Measurements from ENCODE around the gene HPF1. TPM values are rescaled to one million over a fixed set of nuclear protein-coding genes. Genes with fewer than 3 reads are reported as not detected.

HPF1 gene
- total RNA-seq, 2 donors from 2014 or later, result 8.4 to 10.2 TPM

Other genes starting within 250 kb of the HPF1 start
- gene NEK1, start 145.4 kb downstream of the HPF1 start, total RNA-seq, result 1 to 10 TPM; 8.5 to 9.0 TPM
- gene CLCN3, start 137.4 kb downstream of the HPF1 start, total RNA-seq, result 100 to 1,000 TPM; 116 to 131 TPM